22Rv1 (cell line): ENCODE measurements around the gene FAM240B.

Experiments
- ZFX ChIP-seq: fragments of 450-650 bp; IDR thresholded peaks from 2 replicates; pipeline ENCODE4 v1.6.1; 2017; ENCODE audit warnings: antibody characterized with exemption, borderline replicate concordance
- TF ChIP-seq, protein P1 (sequence below): fragments of 450-650 bp; IDR thresholded peaks from 2 replicates; pipeline ENCODE4 v1.5.1; 2017; ENCODE audit warnings: mild to moderate bottlenecking

DNA sequence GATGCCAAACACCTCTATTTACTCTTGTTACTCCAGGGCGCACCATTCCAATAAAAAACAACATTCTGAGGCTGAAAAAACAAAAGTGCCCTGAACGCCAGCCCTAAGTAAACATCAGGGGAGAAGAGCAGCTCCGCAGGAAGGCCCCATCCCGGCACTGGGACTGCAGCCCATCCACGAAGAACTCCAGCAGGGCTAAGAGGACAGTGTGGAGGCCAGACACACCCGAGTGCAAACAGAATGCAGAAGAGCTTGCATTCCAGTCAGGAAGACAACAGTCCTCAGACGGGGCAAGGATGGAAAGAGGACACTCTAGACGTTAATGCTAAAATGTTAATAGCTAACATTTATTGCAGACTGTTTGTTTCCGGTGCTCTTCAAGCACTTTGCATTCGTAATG is 33.0 kb downstream of the FAM240B start:
- TF ChIP-seq, protein P1, sequence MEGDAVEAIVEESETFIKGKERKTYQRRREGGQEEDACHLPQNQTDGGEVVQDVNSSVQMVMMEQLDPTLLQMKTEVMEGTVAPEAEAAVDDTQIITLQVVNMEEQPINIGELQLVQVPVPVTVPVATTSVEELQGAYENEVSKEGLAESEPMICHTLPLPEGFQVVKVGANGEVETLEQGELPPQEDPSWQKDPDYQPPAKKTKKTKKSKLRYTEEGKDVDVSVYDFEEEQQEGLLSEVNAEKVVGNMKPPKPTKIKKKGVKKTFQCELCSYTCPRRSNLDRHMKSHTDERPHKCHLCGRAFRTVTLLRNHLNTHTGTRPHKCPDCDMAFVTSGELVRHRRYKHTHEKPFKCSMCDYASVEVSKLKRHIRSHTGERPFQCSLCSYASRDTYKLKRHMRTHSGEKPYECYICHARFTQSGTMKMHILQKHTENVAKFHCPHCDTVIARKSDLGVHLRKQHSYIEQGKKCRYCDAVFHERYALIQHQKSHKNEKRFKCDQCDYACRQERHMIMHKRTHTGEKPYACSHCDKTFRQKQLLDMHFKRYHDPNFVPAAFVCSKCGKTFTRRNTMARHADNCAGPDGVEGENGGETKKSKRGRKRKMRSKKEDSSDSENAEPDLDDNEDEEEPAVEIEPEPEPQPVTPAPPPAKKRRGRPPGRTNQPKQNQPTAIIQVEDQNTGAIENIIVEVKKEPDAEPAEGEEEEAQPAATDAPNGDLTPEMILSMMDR = no peak
- TF ChIP-seq ZFX = no peak
